Left forelimb (tissue), 1 donor: ENCODE results near the gene SF1.

Experiments used
- DNase-seq: peaks from one replicate; pipeline ENCODE4 v3.0.0-alpha.2; 2018; ENCODE audit warnings: low spot score

SF1 gene

GRCh38 chr11:64724863-64725532, 53.3 kb downstream of the SF1 start:
- DNase-seq, result peak; percentile 42

GRCh38 chr11:64723907-64724862, 54.2 kb downstream of the SF1 start:
- peak; percentile 41 for DNase-seq

- peak; percentile 88 for DNase-seq
Observed at GRCh38 chr11:64723117-64723906, 55.0 kb downstream of the SF1 start, which contains the start of gene NRXN2. TSS of gene NRXN2 (minus strand) at chr11:64723197. CDS start at chr11:64713699, 9,498 bp downstream.

GRCh38 chr11:64722141-64723065, 55.9 kb downstream of the SF1 start:
- peak; percentile 48 for DNase-seq

GRCh38 chr11:64721359-64721699, 57.0 kb downstream of the SF1 start:
- no peak for DNase-seq

- DNase-seq, result peak; percentile 58
Observed at GRCh38 chr11:64720640-64721358, 57.5 kb downstream of the SF1 start.

- peak; percentile 61 for DNase-seq
Observed at GRCh38 chr11:64720167-64720566, 58.2 kb downstream of the SF1 start.

GRCh38 chr11:64719406-64719805, 58.9 kb downstream of the SF1 start:
- DNase-seq, result peak; percentile 44

GRCh38 chr11:64718780-64719124, 59.6 kb downstream of the SF1 start:
- DNase-seq, result no peak

GRCh38 chr11:64718084-64718779, 60.1 kb downstream of the SF1 start:
- peak; percentile 56 for DNase-seq

GRCh38 chr11:64717268-64717578, 61.1 kb downstream of the SF1 start:
- DNase-seq, result no peak

GRCh38 chr11:64716473-64717267, 61.7 kb downstream of the SF1 start:
- DNase-seq, result peak; percentile 49

- peak; percentile 62 for DNase-seq
Observed at GRCh38 chr11:64715756-64716472, 62.4 kb downstream of the SF1 start.

- no peak for DNase-seq
Observed at GRCh38 chr11:64715110-64715509, 63.2 kb downstream of the SF1 start.

- no peak for DNase-seq
Observed at GRCh38 chr11:64714666-64715065, 63.7 kb downstream of the SF1 start.
